WERI-Rb-1 (cell line): Measurements from ENCODE around the gene CDC34.

ENCODE experiments used
- DNase-seq: peaks from one replicate; pipeline ENCODE4 v3.0.0-alpha.2; 2020
- H3K27ac ChIP-seq: fragments of 250-450 bp; sonication (Bioruptor Pico); 2 replicates; pipeline ENCODE4 v1.5.1; 2020; ENCODE audit warnings: mild to moderate bottlenecking, moderate library complexity
- H3K27me3 ChIP-seq: fragments of 250-450 bp; sonication (Bioruptor Pico); 2 replicates; pipeline ENCODE4 v1.5.1; 2021; ENCODE audit warnings: mild to moderate bottlenecking, low read depth, moderate library complexity; ENCODE audit not compliant: insufficient read depth, severe bottlenecking
- H3K36me3 ChIP-seq: fragments of 250-450 bp; sonication (Bioruptor Pico); 2 replicates; pipeline ENCODE4 v1.5.1; 2020; ENCODE audit warnings: mild to moderate bottlenecking, moderate library complexity
- H3K4me3 ChIP-seq: 2 replicates; pipeline ENCODE4 v1.5.1; 2011; ENCODE audit warnings: low read depth, mild to moderate bottlenecking, control low read depth, low read length
- H3K9me3 ChIP-seq: fragments of 250-450 bp; sonication (Bioruptor Pico); 2 replicates; pipeline ENCODE4 v1.5.1; 2021; ENCODE audit warnings: mild to moderate bottlenecking, moderate library complexity; ENCODE audit not compliant: severe bottlenecking
- CTCF ChIP-seq: IDR thresholded peaks from 2 replicates; pipeline ENCODE4 v1.5.1; 2011; ENCODE audit warnings: low read depth, mild to moderate bottlenecking, control low read depth, inconsistent platforms, low read length

CDC34 gene

GRCh38 chr19:517721-518597, 13.6 kb upstream of the CDC34 start:
- Histone ChIP-seq H3K9me3 (peaks cover 21% of the 10 kb centered on the region), H3K27ac (no peak overlapping the region), H3K4me3 (no peak overlapping the region), H3K27me3 (no peaks in the 10 kb centered on the region), H3K36me3 (no peaks in the 10 kb centered on the region; the same call in 1 of the 2 replicates)
- no peak for TF ChIP-seq CTCF
- no peak for DNase-seq

DNA sequence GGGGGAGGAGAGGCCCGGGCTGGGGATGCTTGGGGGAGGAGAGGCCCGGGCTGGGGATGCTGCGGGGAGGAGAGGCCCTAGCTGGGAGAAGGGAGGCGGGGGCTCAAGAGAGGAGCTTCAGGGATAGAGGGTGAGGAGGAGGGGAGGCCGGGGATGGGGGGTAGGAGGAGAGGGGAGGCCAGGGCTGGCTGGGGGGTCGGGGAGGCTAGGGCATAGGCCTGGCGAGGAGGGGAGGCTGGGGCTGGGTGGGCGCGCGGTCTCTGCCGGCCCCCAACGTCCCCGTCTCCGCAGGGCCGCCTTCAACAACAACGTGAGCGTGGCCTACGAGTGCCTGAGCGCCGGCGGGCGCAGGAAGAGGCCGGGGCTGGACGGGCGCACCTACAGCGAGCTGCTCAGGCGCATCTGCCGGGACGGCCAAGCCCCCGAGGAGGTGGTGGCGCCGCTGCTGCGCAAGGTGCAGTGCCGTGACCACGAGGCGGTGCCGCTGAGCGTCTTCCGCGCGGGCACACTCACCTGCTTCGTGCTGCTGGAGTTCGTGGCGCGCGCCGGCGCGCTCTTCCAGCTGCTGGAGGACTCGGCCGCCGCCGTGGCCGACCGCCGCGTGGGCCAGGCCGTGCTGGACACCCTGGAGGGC, 12.8 kb upstream of the CDC34 start:
- DNase-seq: no peak
- Histone ChIP-seq H3K27me3 (no peaks in the 10 kb centered on the region), H3K36me3 (no peaks in the 10 kb centered on the region; the same call in 1 of the 2 replicates), H3K27ac (no peak overlapping the region), H3K9me3 (peaks cover 21% of the 10 kb centered on the region), H3K4me3 (no peak overlapping the region)
- TF ChIP-seq CTCF: no peak

DNA sequence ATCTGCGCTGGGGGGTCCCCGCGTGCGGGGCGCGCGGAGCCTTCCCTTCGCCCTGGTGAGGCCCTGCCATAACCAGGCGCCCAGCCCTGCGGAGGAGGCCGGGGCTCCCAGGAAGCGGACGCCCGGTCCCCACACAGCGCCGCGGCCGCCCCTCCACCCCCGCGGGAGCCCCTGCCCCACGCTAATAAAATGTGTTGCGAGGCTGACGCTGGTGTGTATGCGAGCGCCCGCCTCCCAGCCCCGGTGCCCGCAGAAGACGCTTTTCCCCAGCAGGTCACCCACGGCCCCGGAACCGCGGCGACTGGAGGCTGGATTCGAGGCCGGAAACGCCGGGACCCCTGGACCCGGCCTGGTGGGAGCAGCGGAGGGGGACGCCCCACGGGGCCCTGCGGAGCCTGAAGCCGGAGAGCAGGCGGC, 12.1 kb upstream of the CDC34 start:
- peaks cover 21% of the 10 kb centered on the region for H3K9me3 ChIP-seq
- TF ChIP-seq CTCF: no peak

DNA sequence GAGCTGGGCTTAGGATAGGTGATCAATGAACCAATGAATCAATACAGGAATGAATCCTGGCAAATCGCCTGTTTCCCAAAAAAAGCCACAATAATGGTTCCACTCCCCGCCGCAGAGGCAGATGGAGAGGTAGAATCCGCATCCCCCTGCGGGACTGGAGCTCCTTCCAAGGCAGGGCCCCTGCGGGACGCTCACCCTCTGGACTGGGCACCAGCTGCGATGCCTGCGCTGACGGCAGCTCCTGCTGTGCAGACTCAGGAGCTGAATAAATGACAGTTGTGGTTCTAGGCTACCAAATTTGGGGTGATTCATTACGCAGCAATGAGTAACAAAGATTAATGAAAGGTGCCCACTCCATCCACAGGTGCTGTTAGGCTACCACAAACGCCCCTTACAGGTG, 8.8 kb upstream of the CDC34 start:
- Histone ChIP-seq H3K9me3 (peaks cover 21% of the 10 kb centered on the region), H3K36me3 (no peaks in the 10 kb centered on the region; the same call in 1 of the 2 replicates), H3K27me3 (no peaks in the 10 kb centered on the region), H3K27ac (no peak overlapping the region), H3K4me3 (no peak overlapping the region)
- DNase-seq: no peak
- TF ChIP-seq CTCF: no peak

More for the DNA sequence above, 12.1 kb upstream of the CDC34 start:
- Histone ChIP-seq H3K27me3 (no peaks in the 10 kb centered on the region), H3K4me3 (no peak overlapping the region), H3K36me3 (no peaks in the 10 kb centered on the region; the same call in 1 of the 2 replicates), H3K27ac (no peak overlapping the region)
- no peak for DNase-seq

GRCh38 chr19:524062-524674, 7.4 kb upstream of the CDC34 start:
- no peak overlapping the region for H3K27ac ChIP-seq
- TF ChIP-seq CTCF: no peak
- H3K9me3 ChIP-seq: peaks cover 21% of the 10 kb centered on the region
- H3K4me3 ChIP-seq: no peak overlapping the region
- H3K36me3 ChIP-seq: no peaks in the 10 kb centered on the region; the same call in 1 of the 2 replicates
- no peaks in the 10 kb centered on the region for H3K27me3 ChIP-seq
- no peak for DNase-seq
